Nephron (organoid): ENCODE results near the gene ZNF367.

ENCODE experiments used
- H3K27ac Mint-ChIP-seq, 3 experiments: 2 replicates each; pipeline ENCODE4 v1.8.0; 2020; ENCODE audit warnings: mixed read lengths in 3 of 3, mild to moderate bottlenecking in 2 of 3, moderate library complexity in 1 of 3
- H3K27me3 Mint-ChIP-seq: 2 replicates; pipeline ENCODE4 v1.8.0; 2021; ENCODE audit warnings: low read depth, mild to moderate bottlenecking, moderate library complexity, mixed read lengths
- H3K36me3 Mint-ChIP-seq: 2 replicates; pipeline ENCODE4 v1.8.0; 2020; ENCODE audit warnings: low read depth, mixed read lengths
- H3K4me1 Mint-ChIP-seq: 2 replicates; pipeline ENCODE4 v1.8.0; 2020; ENCODE audit warnings: mixed read lengths
- H3K4me3 Mint-ChIP-seq, 3 experiments: 2 replicates each; pipeline ENCODE4 v1.8.0; 2020; ENCODE audit warnings: mild to moderate bottlenecking in 3 of 3, mixed read lengths in 3 of 3, moderate library complexity in 2 of 3
- H3K9me3 Mint-ChIP-seq: 2 replicates; pipeline ENCODE4 v1.8.0; 2020; ENCODE audit warnings: mixed read lengths
- CTCF ChIP-seq, 3 experiments: fragments of 200-600 bp; sonication (generic); IDR thresholded peaks; one replicate each; pipeline ENCODE4 v1.5.0; 2021; ENCODE audit warnings: antibody characterized with exemption in 3 of 3; ENCODE audit not compliant: unreplicated experiment in 3 of 3

The ZNF367 gene

GRCh38 chr9:96392263-96392662 lies 25.9 kb downstream of the ZNF367 start:
- Mint-ChIP-seq H3K9me3 (no peaks in the 10 kb centered on the region), H3K4me3 (no peak overlapping the region), H3K27ac (peak overlapping the region in 2 of 3 experiments; percentile 12 to 45), H3K36me3 (peaks cover 4% of the 10 kb centered on the region), H3K4me1 (peaks cover 6% of the 10 kb centered on the region), H3K27me3 (no peaks in the 10 kb centered on the region)
- no peak for TF ChIP-seq CTCF (IDR thresholded peaks at IDR 0.05; ENCODE audit: unreplicated experiment in 3 of 3)

GRCh38 chr9:96391021-96391765 lies 27.0 kb downstream of the ZNF367 start:
- no peak for TF ChIP-seq CTCF (IDR thresholded peaks at IDR 0.05; ENCODE audit: unreplicated experiment in 3 of 3)
- no peaks in the 10 kb centered on the region for H3K27me3 Mint-ChIP-seq
- H3K36me3 Mint-ChIP-seq, result peaks cover 4% of the 10 kb centered on the region
- H3K27ac Mint-ChIP-seq, result peak overlapping the region; percentile 45 to 90 (median 87)
- H3K4me3 Mint-ChIP-seq, result no peak overlapping the region
- no peaks in the 10 kb centered on the region for H3K9me3 Mint-ChIP-seq
- H3K4me1 Mint-ChIP-seq, result peaks cover 6% of the 10 kb centered on the region

GRCh38 chr9:96388144-96388543 lies 30.0 kb downstream of the ZNF367 start:
- Mint-ChIP-seq H3K4me1 (peaks cover 10% of the 10 kb centered on the region), H3K27me3 (no peaks in the 10 kb centered on the region), H3K9me3 (no peaks in the 10 kb centered on the region), H3K4me3 (no peak overlapping the region), H3K36me3 (peaks cover 4% of the 10 kb centered on the region), H3K27ac (no peak overlapping the region)
- TF ChIP-seq CTCF (IDR thresholded peaks at IDR 0.05; ENCODE audit: unreplicated experiment in 3 of 3), result no peak

GRCh38 chr9:96386157-96386556 lies 32.0 kb downstream of the ZNF367 start:
- peak overlapping the region in 1 of 3 experiments; percentile 48 for H3K4me3 Mint-ChIP-seq
- no peaks in the 10 kb centered on the region for H3K9me3 Mint-ChIP-seq
- TF ChIP-seq CTCF (IDR thresholded peaks at IDR 0.05; ENCODE audit: unreplicated experiment in 3 of 3), result no peak
- peaks cover 3% of the 10 kb centered on the region for H3K27me3 Mint-ChIP-seq
- H3K4me1 Mint-ChIP-seq, result peaks cover 11% of the 10 kb centered on the region
- no peak overlapping the region for H3K27ac Mint-ChIP-seq
- no peaks in the 10 kb centered on the region for H3K36me3 Mint-ChIP-seq

GRCh38 chr9:96383165-96383942 lies 34.8 kb downstream of the ZNF367 start, which contains the start of gene SLC35D2:
SLC35D2 (minus strand) TSS chr9:96383711; CDS start chr9:96383634, 77 bp downstream.
- no peak for TF ChIP-seq CTCF (IDR thresholded peaks at IDR 0.05; ENCODE audit: unreplicated experiment in 3 of 3)
- Mint-ChIP-seq H3K27ac (peak within 1 kb of the TSS; percentile 72 to 90 (median 84)), H3K27me3 (peaks cover 9% of the 10 kb centered on the region), H3K36me3 (no peaks in the 10 kb centered on the region), H3K4me3 (peak within 1 kb of the TSS; percentile 86 to 93 (median 91)), H3K9me3 (no peaks in the 10 kb centered on the region), H3K4me1 (peaks cover 15% of the 10 kb centered on the region)
